Subcutaneous abdominal adipose tissue (tissue), 5 donors: ENCODE data around the gene ZFYVE28.

Experiments used
- H3K27ac ChIP-seq: one replicate; pipeline ENCODE4 v1.7.0; 2013; ENCODE audit warnings: low read depth, mild to moderate bottlenecking, inconsistent platforms, low read length, moderate library complexity
- H3K27me3 ChIP-seq, 5 donors: one replicate each; pipeline ENCODE4 v1.7.0; 2013; ENCODE audit warnings: low read length in 5 of 5, inconsistent platforms in 1 of 5; ENCODE audit not compliant: control insufficient read depth in 5 of 5, insufficient read depth in 4 of 5
- H3K36me3 ChIP-seq, 5 donors: one replicate each; pipeline ENCODE4 v1.7.0; 2013; ENCODE audit warnings: low read length in 5 of 5; ENCODE audit not compliant: control insufficient read depth in 5 of 5, insufficient read depth in 5 of 5
- H3K4me1 ChIP-seq, 5 donors: one replicate each; pipeline ENCODE4 v1.7.0; 2013; ENCODE audit warnings: low read length in 5 of 5, mild to moderate bottlenecking in 3 of 5, moderate library complexity in 1 of 5; ENCODE audit not compliant: control insufficient read depth in 5 of 5, insufficient read depth in 5 of 5
- H3K4me3 ChIP-seq, 5 donors: one replicate each; pipeline ENCODE4 v1.7.0; 2013; ENCODE audit warnings: low read length in 5 of 5, low read depth in 1 of 5
- H3K9ac ChIP-seq, 5 donors: one replicate each; pipeline ENCODE4 v1.7.0; 2013; ENCODE audit warnings: low read length in 5 of 5, mild to moderate bottlenecking in 4 of 5, moderate library complexity in 3 of 5
- H3K9me3 ChIP-seq, 5 donors: one replicate each; pipeline ENCODE4 v1.7.0; 2013; ENCODE audit warnings: low read length in 5 of 5; ENCODE audit not compliant: control insufficient read depth in 5 of 5
- donor health status: healthy.
- donor health status: healthy.
- donor health status: healthy.
- donor health status: healthy.
- donor health status: healthy.

ZFYVE28 gene

DNA sequence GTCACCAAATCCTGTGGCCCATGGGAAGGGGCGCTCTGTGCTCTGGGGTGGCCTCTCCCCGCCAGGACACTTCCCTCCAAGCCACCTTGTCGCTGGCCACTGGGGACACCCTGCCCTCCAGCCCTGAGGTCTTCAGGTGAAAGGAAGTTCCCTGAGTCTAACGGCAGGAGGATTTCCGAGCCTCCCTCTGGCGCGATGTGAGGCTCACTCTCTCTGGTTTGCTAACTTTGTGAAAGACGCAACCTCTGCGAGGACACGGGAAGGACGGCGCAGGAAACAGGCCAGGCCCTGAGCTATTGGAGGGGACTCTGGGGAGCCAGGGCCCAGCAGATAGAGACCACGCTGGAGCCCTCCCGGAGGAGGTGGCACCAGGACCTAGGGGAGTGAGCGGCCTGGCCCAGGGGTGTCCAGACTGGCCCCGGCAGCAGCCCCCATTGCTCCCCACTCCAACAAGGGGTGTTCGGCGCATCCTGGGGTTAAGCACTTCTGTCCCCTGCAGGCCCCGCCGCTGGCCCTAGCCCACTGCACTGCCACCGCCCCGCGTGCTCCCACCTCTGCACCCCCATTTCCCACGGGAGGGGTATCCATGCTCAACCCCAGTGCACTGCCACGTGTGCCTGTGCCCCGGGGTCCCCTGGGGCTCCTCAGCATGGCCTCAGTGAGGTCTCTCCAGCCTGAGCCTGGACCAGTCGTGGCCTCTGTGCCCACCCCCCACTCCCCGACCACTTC, 84.4 kb downstream of the ZFYVE28 start:
- peaks cover 0 to 30% (median 8%) of the 10 kb centered on the region in 5 donors for H3K36me3 ChIP-seq
- no peak overlapping the region for H3K27ac ChIP-seq
- H3K4me1 ChIP-seq, result no peaks in the 10 kb centered on the region
- H3K9me3 ChIP-seq, result peaks cover 0 to 4% (median 0%) of the 10 kb centered on the region in 5 donors
- H3K9ac ChIP-seq, result no peak overlapping the region
- no peak overlapping the region for H3K4me3 ChIP-seq
- H3K27me3 ChIP-seq, result no peaks in the 10 kb centered on the region

DNA sequence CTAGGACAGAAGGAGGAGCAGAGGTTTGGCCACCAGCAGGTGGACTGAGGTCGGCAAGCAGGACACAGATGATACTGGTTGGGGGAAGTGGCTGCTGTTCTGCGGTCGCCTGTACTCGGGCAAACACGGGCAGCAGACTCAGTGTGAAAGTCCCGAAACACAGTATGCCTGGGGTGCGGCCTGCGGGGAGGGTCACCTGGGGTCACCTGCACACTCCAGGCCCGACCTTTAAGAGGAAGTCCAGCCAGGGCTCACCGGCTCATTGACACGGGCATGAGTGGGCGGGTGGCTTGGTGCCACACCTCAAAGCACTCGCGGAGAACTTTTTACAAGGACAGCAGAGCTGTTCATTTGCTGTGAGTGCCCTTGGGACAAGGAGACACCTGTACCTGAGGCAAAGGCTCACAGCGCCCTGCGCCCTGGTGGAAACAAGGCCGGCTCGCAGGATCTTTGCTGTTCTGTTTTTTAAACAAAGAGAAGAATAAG, 85.0 kb downstream of the ZFYVE28 start:
- Histone ChIP-seq H3K27ac (no peak overlapping the region), H3K4me3 (no peak overlapping the region), H3K36me3 (peaks cover 0 to 30% (median 8%) of the 10 kb centered on the region in 5 donors), H3K9ac (no peak overlapping the region), H3K27me3 (no peaks in the 10 kb centered on the region), H3K9me3 (peaks cover 0 to 4% (median 0%) of the 10 kb centered on the region in 5 donors), H3K4me1 (no peaks in the 10 kb centered on the region)

DNA sequence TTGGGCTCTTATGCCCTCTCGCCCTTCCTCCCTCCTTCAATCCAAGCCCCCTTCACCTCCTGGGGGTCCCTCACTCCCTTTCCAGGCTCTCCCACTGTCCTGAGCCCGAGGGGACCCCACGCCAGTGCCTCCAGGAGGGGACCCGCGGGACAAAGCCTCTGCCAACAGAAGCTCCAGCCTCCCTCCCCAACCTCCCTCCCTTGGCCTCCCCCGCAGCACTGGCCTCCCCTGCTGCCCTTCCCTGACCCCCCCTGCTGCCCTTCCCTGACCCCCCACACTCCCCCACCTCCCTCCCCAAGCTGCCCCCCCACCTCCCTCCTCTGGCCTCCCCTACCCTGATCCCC, 85.5 kb downstream of the ZFYVE28 start:
- H3K27ac ChIP-seq, result no peak overlapping the region
- no peaks in the 10 kb centered on the region for H3K27me3 ChIP-seq

DNA sequence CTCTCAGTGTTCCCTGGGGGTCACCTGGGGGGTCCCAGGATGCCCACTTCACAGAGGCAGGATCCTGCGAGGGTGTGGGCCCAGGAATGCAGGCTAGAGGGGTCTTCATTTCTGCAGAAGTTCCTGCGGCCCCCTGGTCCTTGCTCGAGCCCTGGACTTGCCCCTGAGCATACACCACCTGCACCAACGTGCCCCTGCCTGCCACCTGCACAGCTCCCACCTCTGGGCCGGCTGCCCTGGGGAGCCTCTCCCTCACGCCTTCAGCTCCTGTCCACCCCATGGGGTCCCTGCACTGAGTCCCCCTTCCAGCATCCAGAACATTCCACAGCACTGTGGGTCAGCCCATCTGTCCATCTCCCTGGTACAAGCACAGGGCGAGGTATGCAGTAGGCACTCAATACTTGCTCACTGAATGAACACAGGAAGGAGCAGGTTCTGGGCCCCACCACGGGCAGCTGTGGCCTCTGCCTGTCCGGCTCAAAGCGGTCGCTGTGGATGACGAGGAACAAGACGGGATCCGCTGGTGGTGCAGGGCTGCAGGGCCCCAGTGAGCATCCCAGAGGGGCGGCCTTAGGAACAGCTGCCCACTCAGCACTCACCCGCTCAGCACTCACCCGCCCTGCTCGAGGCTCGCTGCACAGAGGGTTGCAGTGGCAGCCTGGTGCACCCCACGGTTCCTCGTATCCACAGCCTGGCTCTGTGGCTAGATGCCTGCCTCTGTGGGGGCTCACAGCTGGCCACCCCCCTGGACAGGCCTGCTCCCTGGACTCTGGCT, 86.1 kb downstream of the ZFYVE28 start:
- Histone ChIP-seq H3K9ac (no peak overlapping the region), H3K27me3 (no peaks in the 10 kb centered on the region), H3K4me3 (no peak overlapping the region), H3K27ac (no peak overlapping the region), H3K36me3 (peaks cover 0 to 30% (median 8%) of the 10 kb centered on the region in 5 donors), H3K9me3 (peaks cover 0 to 7% (median 4%) of the 10 kb centered on the region in 5 donors), H3K4me1 (no peaks in the 10 kb centered on the region)

More for the DNA sequence above, 85.5 kb downstream of the ZFYVE28 start:
- H3K4me3 ChIP-seq, result no peak overlapping the region
- peaks cover 0 to 4% (median 2%) of the 10 kb centered on the region in 5 donors for H3K9me3 ChIP-seq
- H3K4me1 ChIP-seq, result no peaks in the 10 kb centered on the region
- peaks cover 0 to 30% (median 8%) of the 10 kb centered on the region in 5 donors for H3K36me3 ChIP-seq
- H3K9ac ChIP-seq, result no peak overlapping the region

DNA sequence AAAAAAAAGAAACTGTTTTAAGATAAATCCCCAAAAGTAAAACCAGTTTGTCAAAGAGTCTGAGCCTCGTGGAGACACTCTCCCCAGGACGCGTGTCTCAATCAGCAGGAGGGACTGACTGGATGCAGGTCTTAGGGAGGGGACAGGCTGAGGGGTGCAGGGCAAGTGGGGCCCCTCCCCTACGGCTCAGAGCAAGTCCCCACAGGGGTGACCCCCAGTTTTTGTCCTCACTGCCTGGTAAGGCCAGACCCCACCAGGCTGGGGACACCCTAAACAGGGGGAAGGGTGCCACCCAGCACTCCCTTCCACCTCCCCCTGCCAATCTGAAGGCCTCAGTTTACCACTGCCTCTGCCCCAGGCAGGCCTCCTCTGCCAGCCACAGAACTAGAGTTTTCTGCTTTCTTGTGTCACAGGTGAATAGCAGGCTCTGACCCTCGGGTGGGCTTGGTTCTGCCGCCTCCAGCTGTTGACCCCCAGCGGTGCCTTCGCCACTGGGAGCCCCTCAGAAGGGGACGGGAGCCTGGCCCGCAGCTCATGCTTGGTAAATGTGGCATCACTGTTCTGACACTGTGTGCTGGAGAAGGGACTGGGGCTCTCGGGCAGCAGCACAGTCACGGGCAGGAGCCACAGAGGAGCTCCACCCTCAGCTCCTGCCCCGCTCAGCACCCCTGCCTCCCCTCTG, 86.8 kb downstream of the ZFYVE28 start:
- Histone ChIP-seq H3K36me3 (peaks cover 0 to 27% (median 7%) of the 10 kb centered on the region in 5 donors), H3K27ac (no peak overlapping the region), H3K9ac (no peak overlapping the region), H3K4me3 (no peak overlapping the region), H3K9me3 (peaks cover 0 to 10% (median 5%) of the 10 kb centered on the region in 5 donors), H3K27me3 (no peaks in the 10 kb centered on the region), H3K4me1 (no peaks in the 10 kb centered on the region)

DNA sequence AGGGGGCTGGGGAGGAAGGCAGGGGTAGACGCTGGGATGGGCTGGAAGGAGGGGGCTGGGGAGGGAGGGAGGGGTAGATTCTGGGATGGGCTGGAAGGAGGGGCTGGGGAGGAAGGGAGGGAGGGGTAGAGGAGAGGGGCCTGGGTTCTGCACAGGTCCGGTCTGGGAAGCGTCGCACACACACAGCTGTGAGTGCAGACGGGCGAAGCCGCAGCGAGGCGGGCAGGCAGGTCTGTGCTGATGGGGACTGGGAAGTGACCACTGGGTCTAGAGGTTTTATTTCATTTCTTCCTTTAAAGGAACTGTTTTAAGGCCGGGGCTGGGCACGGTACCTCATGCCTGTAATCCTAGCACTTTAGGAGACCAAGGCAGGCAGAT, 87.4 kb downstream of the ZFYVE28 start:
- H3K36me3 ChIP-seq, result peaks cover 0 to 24% (median 7%) of the 10 kb centered on the region in 5 donors
- H3K27ac ChIP-seq, result no peak overlapping the region
- peaks cover 0 to 10% (median 9%) of the 10 kb centered on the region in 5 donors for H3K9me3 ChIP-seq
- no peak overlapping the region for H3K4me3 ChIP-seq
- no peaks in the 10 kb centered on the region for H3K4me1 ChIP-seq
- no peaks in the 10 kb centered on the region for H3K27me3 ChIP-seq
- H3K9ac ChIP-seq, result no peak overlapping the region

DNA sequence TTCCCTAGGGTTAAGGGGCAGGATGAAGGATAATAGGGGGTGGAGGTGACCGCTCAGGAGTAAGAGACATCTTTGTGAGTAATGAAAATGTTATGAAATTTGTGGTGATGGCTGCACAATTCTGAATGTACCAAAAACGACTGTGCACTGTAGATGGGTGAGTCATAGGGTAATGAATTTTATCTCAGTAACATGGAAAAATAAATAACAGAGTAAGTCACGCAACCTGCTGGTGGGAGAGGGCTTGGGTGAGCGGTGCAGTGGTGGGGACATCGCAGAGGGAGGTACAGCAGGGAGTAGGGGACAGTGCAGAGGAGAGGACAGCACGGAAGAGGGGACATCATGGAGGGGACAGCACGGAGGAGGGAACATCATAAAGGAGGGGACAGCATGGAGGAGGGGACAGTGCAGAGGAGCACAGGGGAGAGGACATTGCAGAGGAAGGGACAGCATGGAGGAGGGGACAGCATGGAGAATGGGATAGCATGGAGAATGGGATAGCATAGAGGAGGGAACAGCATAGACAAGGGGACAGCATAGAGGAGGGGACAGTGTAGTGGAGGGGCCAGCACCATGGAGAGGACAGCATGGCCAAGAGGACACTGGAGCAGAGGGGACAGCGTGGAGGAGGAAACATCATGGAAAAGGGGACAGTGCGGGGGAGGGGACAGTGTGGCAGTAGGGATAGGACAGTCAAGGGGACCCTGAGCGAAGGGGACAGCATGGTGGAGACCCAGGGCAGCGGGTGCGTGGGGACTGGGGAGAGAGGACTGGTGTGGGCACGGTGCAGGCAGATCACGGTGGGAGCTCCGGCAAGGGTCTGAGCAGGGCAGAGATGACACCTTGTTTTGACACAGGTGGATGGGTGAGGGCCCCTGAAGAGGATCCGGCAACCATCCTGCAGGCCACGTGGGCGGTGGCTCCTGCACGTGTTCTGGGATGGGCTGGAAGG, 88.1 kb downstream of the ZFYVE28 start:
- H3K27ac ChIP-seq, result no peak overlapping the region
- H3K4me1 ChIP-seq, result no peaks in the 10 kb centered on the region
- no peak overlapping the region for H3K4me3 ChIP-seq
- peaks cover 0 to 19% (median 7%) of the 10 kb centered on the region in 5 donors for H3K36me3 ChIP-seq
- peaks cover 0 to 13% (median 11%) of the 10 kb centered on the region in 5 donors for H3K9me3 ChIP-seq
- H3K27me3 ChIP-seq, result no peaks in the 10 kb centered on the region
- no peak overlapping the region for H3K9ac ChIP-seq

DNA sequence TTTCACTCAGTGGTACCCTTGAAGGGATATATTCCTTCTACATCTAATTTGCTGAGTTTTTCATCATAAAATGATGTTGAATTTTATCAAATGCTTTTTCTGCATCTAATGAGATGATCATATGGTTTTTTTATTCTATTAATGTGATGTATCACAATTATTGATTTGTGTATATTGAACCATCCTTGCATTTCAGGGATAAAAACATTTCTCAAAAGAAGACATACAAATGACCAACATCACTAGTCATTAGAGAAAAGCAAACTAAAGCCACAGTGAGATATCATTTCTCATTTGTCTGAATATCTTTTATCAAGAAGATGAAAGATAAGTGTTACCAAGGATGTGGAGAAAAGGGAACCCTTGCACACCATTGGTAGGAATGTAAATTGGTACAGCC, 90.9 kb downstream of the ZFYVE28 start:
- no peak overlapping the region for H3K9ac ChIP-seq

DNA sequence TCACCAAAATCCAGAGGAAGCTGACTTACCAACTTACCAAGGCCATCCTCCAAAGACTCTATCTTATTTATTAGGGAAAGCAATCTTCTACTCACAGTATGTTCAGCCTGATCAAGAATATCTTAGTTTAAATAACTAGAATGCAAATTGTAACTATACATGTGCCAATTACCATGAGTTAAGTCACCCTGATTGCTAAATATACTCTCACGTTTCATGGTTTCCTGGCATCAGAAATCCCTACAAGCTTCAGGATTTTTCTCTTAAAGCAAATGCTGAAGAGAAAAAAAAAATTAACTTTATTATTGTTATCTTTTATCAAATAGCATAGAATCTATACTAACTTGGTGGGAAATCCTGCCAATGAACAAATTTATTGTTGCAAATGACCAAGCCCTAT, 93.6 kb downstream of the ZFYVE28 start:
- Histone ChIP-seq H3K27ac (no peak overlapping the region), H3K27me3 (no peaks in the 10 kb centered on the region), H3K9me3 (peaks cover 0 to 13% (median 11%) of the 10 kb centered on the region in 5 donors), H3K4me1 (no peaks in the 10 kb centered on the region), H3K36me3 (peaks cover 0 to 7% (median 0%) of the 10 kb centered on the region in 5 donors), H3K4me3 (no peak overlapping the region), H3K9ac (no peak overlapping the region)

More for the DNA sequence above, 90.9 kb downstream of the ZFYVE28 start:
- Histone ChIP-seq H3K4me1 (no peaks in the 10 kb centered on the region), H3K9me3 (peaks cover 0 to 13% (median 11%) of the 10 kb centered on the region in 5 donors), H3K4me3 (no peak overlapping the region), H3K27ac (no peak overlapping the region), H3K27me3 (no peaks in the 10 kb centered on the region), H3K36me3 (peaks cover 0 to 9% (median 6%) of the 10 kb centered on the region in 5 donors)
